Prostate gland (tissue), 2 donors: ENCODE data around the gene MIXL1.

Source experiments
- CTCF ChIP-seq, 4 experiments: fragments of 200-600 bp in 2 of 4; fragments of 450-650 bp in 2 of 4; sonication (generic) in 2 of 4; IDR thresholded peaks; 1 replicate in 3 of 4; 2 replicates in 1 of 4; pipeline ENCODE4 v1.5.1; 2016 to 2019; ENCODE audit warnings: antibody characterized with exemption in 4 of 4, mild to moderate bottlenecking in 2 of 4, moderate library complexity in 2 of 4
- POLR2A ChIP-seq: fragments of 450-650 bp; IDR thresholded peaks from one replicate; pipeline ENCODE4 v1.6.1; 2016; ENCODE audit warnings: antibody characterized with exemption, mild to moderate bottlenecking
- POLR2AphosphoS5 ChIP-seq: sonication (generic); formaldehyde crosslinking; IDR thresholded peaks from one replicate; pipeline ENCODE4 v1.6.1; 2017; ENCODE audit warnings: antibody characterized with exemption

- TF ChIP-seq CTCF (IDR thresholded peaks at IDR 0.05) (no peak), POLR2A (no peak), POLR2AphosphoS5 (no peak)
Measured at GRCh38 chr1:226223786-226224244, 351 bp downstream of the MIXL1 start.
